OCI-LY7 (cell line): ENCODE measurements around the gene WAS. TPM values are rescaled to one million over a fixed set of nuclear protein-coding genes. Genes with fewer than 3 reads are reported as not detected.
A peak's percentile ranks its signal among the peaks of the same experiment; 100 is the strongest.

Experiments used
- BruUV-seq: library from RNA; stranded (reverse); fragments of 400-500 nt; replicated peaks from 2 replicates; lab custom pipeline; 2021; lab: Mats Ljungman, UMichigan
- CTCF ChIA-PET: fragments of 300-600 bp; sonication (Branson Sonifier 250); formaldehyde crosslinking; loops from one replicate; lab custom pipeline; 2022; ENCODE audit warnings: antibody characterized with exemption; ENCODE audit not compliant: unreplicated experiment; lab: Charles Lee
- POLR2A ChIA-PET: fragments of 300-600 bp; sonication (Branson Sonifier 250); formaldehyde crosslinking; loops from one replicate; lab custom pipeline; 2022; ENCODE audit warnings: antibody characterized with exemption; lab: Charles Lee
- DNase-seq: peaks from one replicate; pipeline ENCODE4 v3.0.0-alpha.2; 2015; ENCODE audit warnings: low spot score
- H2AFZ ChIP-seq: fragments of 200-600 bp; sonication (generic), shearing (Covaris generic); 2 replicates; pipeline ENCODE4 v1.6.1; 2014; ENCODE audit warnings: mild to moderate bottlenecking, antibody characterized with exemption, low read length, moderate library complexity
- H3K27ac ChIP-seq: fragments of 200-600 bp; sonication (generic); 2 replicates; pipeline ENCODE4 v1.5.1; 2014; ENCODE audit warnings: mixed run types, low read depth, mild to moderate bottlenecking, moderate library complexity, low read length, inconsistent platforms; ENCODE audit not compliant: poor library complexity, severe bottlenecking
- H3K36me3 ChIP-seq: fragments of 200-600 bp; sonication (generic); 2 replicates; pipeline ENCODE4 v1.6.1; 2014; ENCODE audit warnings: mild to moderate bottlenecking, antibody characterized with exemption, low read length, moderate library complexity, mixed read lengths; ENCODE audit not compliant: insufficient read depth
- H3K4me1 ChIP-seq: fragments of 200-600 bp; sonication (generic); 2 replicates; pipeline ENCODE4 v1.5.1; 2014; ENCODE audit warnings: mild to moderate bottlenecking, low read length; ENCODE audit not compliant: insufficient read depth, poor library complexity, severe bottlenecking
- H3K4me2 ChIP-seq: fragments of 200-600 bp; sonication (generic); 2 replicates; pipeline ENCODE4 v1.6.1; 2014; ENCODE audit warnings: mild to moderate bottlenecking, low read length
- H3K4me3 ChIP-seq: fragments of 200-600 bp; sonication (generic); 2 replicates; pipeline ENCODE4 v1.5.1; 2014; ENCODE audit warnings: mild to moderate bottlenecking, low read depth, low read length; ENCODE audit not compliant: poor library complexity, severe bottlenecking
- H3K79me2 ChIP-seq: fragments of 200-600 bp; sonication (generic); 2 replicates; pipeline ENCODE4 v1.6.1; 2016; ENCODE audit warnings: low read depth, mild to moderate bottlenecking, low read length, moderate library complexity, mixed read lengths; ENCODE audit not compliant: insufficient read depth
- H3K9me2 ChIP-seq: fragments of 200-600 bp; sonication (generic); 2 replicates; pipeline ENCODE4 v1.6.1; 2016; ENCODE audit warnings: mild to moderate bottlenecking, low read length, mixed read lengths; ENCODE audit not compliant: insufficient read depth
- H3K9me3 ChIP-seq: fragments of 200-600 bp; sonication (generic); 2 replicates; pipeline ENCODE4 v1.6.1; 2014; ENCODE audit warnings: mild to moderate bottlenecking, mixed run types, low read length, mixed read lengths
- H4K20me1 ChIP-seq: fragments of 200-600 bp; sonication (generic); 2 replicates; pipeline ENCODE4 v1.6.1; 2014; ENCODE audit warnings: mild to moderate bottlenecking, antibody characterized with exemption, low read length, moderate library complexity, mixed read lengths; ENCODE audit not compliant: insufficient read depth
- EZH2phosphoT487 ChIP-seq: fragments of 200-600 bp; sonication (generic); IDR thresholded peaks from 2 replicates; pipeline ENCODE4 v1.6.1; 2018; ENCODE audit warnings: low read depth, borderline replicate concordance, mild to moderate bottlenecking, mixed run types, antibody characterized with exemption, low read length, moderate library complexity, mixed read lengths
- intact Hi-C: fragments of 100-400 bp; cut with micrococcal nuclease; formaldehyde crosslinking; loops from one replicate; pipeline ENCODE4 v1.10.0; 2022; ENCODE audit not compliant: unreplicated experiment
- total RNA-seq, 2 experiments: library from RNA; depleted of rRNA in 1 of 2; stranded (reverse); fragments of >200 nt in 1 of 2; shearing (Covaris generic) in 1 of 2; gene quantifications; 2 replicates each; pipeline ENCODE4 v1.2.3, GENCODE V29; 2014 to 2022
- TF ChIP-seq, protein P1 (sequence below): fragments of 200-600 bp; sonication (generic); conservative IDR thresholded peaks from 2 replicates; pipeline ENCODE4 v1.5.1; 2014; ENCODE audit warnings: mild to moderate bottlenecking, antibody characterized with exemption, low read length, moderate library complexity, mixed read lengths

The WAS gene
- total RNA-seq, 2 experiments from 2014 or later: 43.9 to 87.0 TPM

GRCh38 chrX:48696301-48696908 is 12.8 kb downstream of the WAS start, which contains the start of gene SUV39H1:
TSS of gene SUV39H1 (plus strand) at chrX:48696734. CDS start at chrX:48696785, 51 bp downstream.
- intact Hi-C loops: loop anchor here (1.0 to 2.0 kb wide), 3 partner anchors 13 to 48 kb away; partner anchors contain the start of gene WAS
- Histone ChIP-seq H3K4me1 (peaks cover 17% of the 10 kb centered on the region), H3K4me2 (peak within 1 kb of the TSS; percentile 93), H3K79me2 (peaks cover 25% of the 10 kb centered on the region), H3K9me2 (no peaks in the 10 kb centered on the region), H3K36me3 (peaks cover 31% of the 10 kb centered on the region), H3K9me3 (no peaks in the 10 kb centered on the region), H3K4me3 (peak within 1 kb of the TSS; percentile 98), H3K27ac (peak within 1 kb of the TSS; percentile 75), H4K20me1 (no peaks in the 10 kb centered on the region), H2AFZ (peak within 1 kb of the TSS; percentile 48; the same call in 1 of the 2 replicates)
- TF ChIP-seq, protein P1, sequence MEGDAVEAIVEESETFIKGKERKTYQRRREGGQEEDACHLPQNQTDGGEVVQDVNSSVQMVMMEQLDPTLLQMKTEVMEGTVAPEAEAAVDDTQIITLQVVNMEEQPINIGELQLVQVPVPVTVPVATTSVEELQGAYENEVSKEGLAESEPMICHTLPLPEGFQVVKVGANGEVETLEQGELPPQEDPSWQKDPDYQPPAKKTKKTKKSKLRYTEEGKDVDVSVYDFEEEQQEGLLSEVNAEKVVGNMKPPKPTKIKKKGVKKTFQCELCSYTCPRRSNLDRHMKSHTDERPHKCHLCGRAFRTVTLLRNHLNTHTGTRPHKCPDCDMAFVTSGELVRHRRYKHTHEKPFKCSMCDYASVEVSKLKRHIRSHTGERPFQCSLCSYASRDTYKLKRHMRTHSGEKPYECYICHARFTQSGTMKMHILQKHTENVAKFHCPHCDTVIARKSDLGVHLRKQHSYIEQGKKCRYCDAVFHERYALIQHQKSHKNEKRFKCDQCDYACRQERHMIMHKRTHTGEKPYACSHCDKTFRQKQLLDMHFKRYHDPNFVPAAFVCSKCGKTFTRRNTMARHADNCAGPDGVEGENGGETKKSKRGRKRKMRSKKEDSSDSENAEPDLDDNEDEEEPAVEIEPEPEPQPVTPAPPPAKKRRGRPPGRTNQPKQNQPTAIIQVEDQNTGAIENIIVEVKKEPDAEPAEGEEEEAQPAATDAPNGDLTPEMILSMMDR: no peak
- TF ChIP-seq EZH2phosphoT487: no peak
- DNase-seq: peak; percentile 91
- ChIA-PET CTCF (no interaction called here), POLR2A (interaction anchor here (0.6 to 1.4 kb wide), 2 partner anchors 13 to 167 kb away, joined by 4 to 7 read pairs; partner anchors contain the start of gene WAS)
- no TSS peak for BruUV-seq

DNA sequence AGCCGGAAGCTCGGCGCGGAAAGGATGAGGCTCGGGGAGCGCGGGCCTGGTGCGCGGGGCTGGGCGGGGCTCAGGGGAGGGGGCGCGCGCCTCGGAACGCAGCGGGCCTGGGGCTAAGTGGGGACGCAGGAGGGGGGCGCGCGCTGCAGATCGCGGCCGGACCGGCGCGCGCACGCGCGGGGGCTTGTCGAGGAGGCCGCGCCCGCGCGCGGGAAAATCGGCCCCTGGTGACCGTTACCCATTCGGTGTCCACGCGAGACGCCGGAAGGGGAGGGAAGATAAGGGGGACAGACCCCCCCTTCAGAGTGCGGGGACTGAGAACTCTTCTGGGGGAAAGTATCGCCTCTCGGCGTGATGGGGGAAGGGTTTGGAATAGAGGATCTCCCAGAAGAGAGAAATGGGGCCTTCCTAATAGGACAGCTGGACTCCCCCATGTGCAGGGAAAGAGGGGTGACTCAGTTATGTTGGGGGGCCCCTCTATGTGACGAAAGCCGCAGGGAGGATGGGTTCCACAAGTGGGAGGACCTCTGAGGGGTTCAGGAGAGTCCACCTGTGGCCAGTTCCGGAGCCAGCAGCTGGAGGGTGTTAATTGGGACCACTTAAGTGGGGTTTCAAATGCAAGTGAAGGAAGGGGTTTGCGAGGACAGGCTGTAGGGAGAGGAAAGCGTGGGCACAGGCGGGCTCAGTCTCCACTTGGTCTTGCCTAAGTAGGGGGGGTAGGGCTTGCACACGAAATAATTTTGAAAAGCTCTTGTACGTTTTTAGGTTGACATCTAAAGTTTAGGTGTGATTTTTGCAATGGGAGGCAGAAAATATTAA is 13.5 kb downstream of the WAS start:
- Histone ChIP-seq H3K9me3 (no peaks in the 10 kb centered on the region), H3K4me1 (peaks cover 20% of the 10 kb centered on the region), H2AFZ (no peak overlapping the region; the same call in 1 of the 2 replicates), H3K36me3 (peaks cover 38% of the 10 kb centered on the region), H3K79me2 (peaks cover 25% of the 10 kb centered on the region), H3K4me3 (peak overlapping the region; percentile 98), H3K4me2 (peak overlapping the region; percentile 93), H3K9me2 (no peaks in the 10 kb centered on the region), H3K27ac (peak overlapping the region; percentile 75), H4K20me1 (no peaks in the 10 kb centered on the region)
- no peak for TF ChIP-seq EZH2phosphoT487
- TF ChIP-seq, protein P1: no peak
- BruUV-seq: no TSS peak
- DNase-seq: peak; percentile 64
- POLR2A ChIA-PET: interaction anchor here (0.6 to 1.0 kb wide), 2 partner anchors 25 to 541 kb away, joined by 3 to 4 read pairs; no protein-coding TSS in a partner anchor
- intact Hi-C loops: loop anchor here (1.0 to 2.0 kb wide), 3 partner anchors 14 to 48 kb away; partner anchors contain the start of gene WAS
- CTCF ChIA-PET: no interaction called here
